ENCODE data around the gene MFSD2B. TPM values are rescaled to one million over a fixed set of nuclear protein-coding genes. Genes with fewer than 3 reads are reported as not detected.

Gene MFSD2B
- total and polyA plus RNA-seq, 10 of the 15 experiments (the other 5 are each of a cell fraction or from before 2014, with no cell fraction given) = 0.07 to 0.51 (median 0.16) TPM; not detected in 4

DNA sequence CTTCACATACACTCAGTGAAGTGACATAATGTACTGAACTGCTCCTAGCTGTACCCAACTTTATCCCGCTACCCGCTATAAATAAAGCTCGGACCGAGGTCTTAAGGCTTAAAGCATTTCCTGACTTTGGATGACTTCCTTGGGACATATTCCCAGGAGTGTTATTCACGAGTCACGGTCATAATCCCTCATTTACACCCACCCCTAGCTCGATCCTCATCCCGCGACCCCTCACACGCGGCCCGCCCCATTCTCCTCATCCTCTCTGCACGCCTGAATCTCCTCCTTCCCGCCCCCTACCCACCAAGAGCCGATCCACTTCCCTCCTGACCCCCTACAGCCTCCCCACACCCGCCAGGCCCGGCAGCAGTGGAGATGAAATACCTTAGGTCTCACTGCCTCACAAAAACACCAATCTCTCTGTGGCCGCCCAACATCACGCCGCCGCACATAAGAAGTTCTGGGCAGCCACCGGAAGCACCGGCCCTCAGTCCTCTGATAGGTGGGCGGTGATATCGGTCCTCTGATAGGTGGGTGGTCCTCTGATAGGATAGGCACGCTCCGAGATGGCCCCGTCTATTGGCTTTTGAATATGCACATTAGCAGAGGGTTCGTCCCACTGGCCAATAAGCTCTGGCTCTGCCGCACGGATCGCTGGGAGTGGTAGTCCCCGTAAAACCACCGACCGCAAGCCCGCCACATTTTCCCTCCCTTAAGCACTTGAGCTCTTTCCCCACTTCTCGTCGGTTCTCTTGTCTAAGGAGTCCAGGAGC is 37.2 kb downstream of the MFSD2B start, which contains the start of gene WDCP (continued):
- TF ChIP-seq, protein P1, sequence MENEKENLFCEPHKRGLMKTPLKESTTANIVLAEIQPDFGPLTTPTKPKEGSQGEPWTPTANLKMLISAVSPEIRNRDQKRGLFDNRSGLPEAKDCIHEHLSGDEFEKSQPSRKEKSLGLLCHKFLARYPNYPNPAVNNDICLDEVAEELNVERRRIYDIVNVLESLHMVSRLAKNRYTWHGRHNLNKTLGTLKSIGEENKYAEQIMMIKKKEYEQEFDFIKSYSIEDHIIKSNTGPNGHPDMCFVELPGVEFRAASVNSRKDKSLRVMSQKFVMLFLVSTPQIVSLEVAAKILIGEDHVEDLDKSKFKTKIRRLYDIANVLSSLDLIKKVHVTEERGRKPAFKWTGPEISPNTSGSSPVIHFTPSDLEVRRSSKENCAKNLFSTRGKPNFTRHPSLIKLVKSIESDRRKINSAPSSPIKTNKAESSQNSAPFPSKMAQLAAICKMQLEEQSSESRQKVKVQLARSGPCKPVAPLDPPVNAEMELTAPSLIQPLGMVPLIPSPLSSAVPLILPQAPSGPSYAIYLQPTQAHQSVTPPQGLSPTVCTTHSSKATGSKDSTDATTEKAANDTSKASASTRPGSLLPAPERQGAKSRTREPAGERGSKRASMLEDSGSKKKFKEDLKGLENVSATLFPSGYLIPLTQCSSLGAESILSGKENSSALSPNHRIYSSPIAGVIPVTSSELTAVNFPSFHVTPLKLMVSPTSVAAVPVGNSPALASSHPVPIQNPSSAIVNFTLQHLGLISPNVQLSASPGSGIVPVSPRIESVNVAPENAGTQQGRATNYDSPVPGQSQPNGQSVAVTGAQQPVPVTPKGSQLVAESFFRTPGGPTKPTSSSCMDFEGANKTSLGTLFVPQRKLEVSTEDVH (IDR thresholded peaks at IDR 0.05; ENCODE audit: low read depth, partially characterized antibody) = no peak
- TF ChIP-seq ATF7 (IDR thresholded peaks at IDR 0.05; ENCODE audit: low read depth) (peak; percentile 59), RCOR1 (conservative IDR thresholded peaks at IDR 0.05; ENCODE audit: low read depth, low read length) (no peak), TBL1XR1 (IDR thresholded peaks at IDR 0.05; ENCODE audit: low read depth, low read length) (0 out of 2 replicates have a peak, but pooled peaks have one; percentile 28), KLF5 (IDR thresholded peaks at IDR 0.05; ENCODE audit: partially characterized antibody) (no peak), ZNF24 (IDR thresholded peaks at IDR 0.05) (no peak), TAF1 (IDR thresholded peaks at IDR 0.05; ENCODE audit: borderline replicate concordance, low read depth, low read length) (peak; percentile 93), TCF3 (IDR thresholded peaks at IDR 0.05; ENCODE audit: borderline replicate concordance, insufficient read depth, low read depth, low read length) (no peak), SMARCA5 (IDR thresholded peaks at IDR 0.05) (no peak), ZZZ3 (IDR thresholded peaks at IDR 0.05; ENCODE audit: control insufficient read depth, insufficient read length, low read depth) (no peak), NBN (IDR thresholded peaks at IDR 0.05) (peak; percentile 81; the same call in 1 of the 2 replicates), POLR2AphosphoS5 (IDR thresholded peaks at IDR 0.05; ENCODE audit: low read length) (peak; percentile 93), NFYB (IDR thresholded peaks at IDR 0.05; ENCODE audit: insufficient read depth, low read depth, low read length) (peak; percentile 99), NRF1 (conservative IDR thresholded peaks at IDR 0.05; ENCODE audit: low read depth, low read length) (no peak), TCF12 (IDR thresholded peaks at IDR 0.05; ENCODE audit: low read depth, low read length) (0 out of 2 replicates have a peak, but pooled peaks have one; percentile 3), FOXM1 (IDR thresholded peaks at IDR 0.05; ENCODE audit: low read depth, low read length) (no peak), BRCA1 (IDR thresholded peaks at IDR 0.05; ENCODE audit: low read depth, low read length) (no peak)
- TF ChIP-seq, protein P2, sequence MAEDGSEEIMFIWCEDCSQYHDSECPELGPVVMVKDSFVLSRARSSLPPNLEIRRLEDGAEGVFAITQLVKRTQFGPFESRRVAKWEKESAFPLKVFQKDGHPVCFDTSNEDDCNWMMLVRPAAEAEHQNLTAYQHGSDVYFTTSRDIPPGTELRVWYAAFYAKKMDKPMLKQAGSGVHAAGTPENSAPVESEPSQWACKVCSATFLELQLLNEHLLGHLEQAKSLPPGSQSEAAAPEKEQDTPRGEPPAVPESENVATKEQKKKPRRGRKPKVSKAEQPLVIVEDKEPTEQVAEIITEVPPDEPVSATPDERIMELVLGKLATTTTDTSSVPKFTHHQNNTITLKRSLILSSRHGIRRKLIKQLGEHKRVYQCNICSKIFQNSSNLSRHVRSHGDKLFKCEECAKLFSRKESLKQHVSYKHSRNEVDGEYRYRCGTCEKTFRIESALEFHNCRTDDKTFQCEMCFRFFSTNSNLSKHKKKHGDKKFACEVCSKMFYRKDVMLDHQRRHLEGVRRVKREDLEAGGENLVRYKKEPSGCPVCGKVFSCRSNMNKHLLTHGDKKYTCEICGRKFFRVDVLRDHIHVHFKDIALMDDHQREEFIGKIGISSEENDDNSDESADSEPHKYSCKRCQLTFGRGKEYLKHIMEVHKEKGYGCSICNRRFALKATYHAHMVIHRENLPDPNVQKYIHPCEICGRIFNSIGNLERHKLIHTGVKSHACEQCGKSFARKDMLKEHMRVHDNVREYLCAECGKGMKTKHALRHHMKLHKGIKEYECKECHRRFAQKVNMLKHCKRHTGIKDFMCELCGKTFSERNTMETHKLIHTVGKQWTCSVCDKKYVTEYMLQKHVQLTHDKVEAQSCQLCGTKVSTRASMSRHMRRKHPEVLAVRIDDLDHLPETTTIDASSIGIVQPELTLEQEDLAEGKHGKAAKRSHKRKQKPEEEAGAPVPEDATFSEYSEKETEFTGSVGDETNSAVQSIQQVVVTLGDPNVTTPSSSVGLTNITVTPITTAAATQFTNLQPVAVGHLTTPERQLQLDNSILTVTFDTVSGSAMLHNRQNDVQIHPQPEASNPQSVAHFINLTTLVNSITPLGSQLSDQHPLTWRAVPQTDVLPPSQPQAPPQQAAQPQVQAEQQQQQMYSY (CRISPR knock-in tag; IDR thresholded peaks at IDR 0.05) = no peak
- TF ChIP-seq, protein P3, sequence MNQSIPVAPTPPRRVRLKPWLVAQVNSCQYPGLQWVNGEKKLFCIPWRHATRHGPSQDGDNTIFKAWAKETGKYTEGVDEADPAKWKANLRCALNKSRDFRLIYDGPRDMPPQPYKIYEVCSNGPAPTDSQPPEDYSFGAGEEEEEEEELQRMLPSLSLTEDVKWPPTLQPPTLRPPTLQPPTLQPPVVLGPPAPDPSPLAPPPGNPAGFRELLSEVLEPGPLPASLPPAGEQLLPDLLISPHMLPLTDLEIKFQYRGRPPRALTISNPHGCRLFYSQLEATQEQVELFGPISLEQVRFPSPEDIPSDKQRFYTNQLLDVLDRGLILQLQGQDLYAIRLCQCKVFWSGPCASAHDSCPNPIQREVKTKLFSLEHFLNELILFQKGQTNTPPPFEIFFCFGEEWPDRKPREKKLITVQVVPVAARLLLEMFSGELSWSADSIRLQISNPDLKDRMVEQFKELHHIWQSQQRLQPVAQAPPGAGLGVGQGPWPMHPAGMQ (IDR thresholded peaks at IDR 0.05; ENCODE audit: borderline replicate concordance) = no peak
- TF ChIP-seq, protein P4, sequence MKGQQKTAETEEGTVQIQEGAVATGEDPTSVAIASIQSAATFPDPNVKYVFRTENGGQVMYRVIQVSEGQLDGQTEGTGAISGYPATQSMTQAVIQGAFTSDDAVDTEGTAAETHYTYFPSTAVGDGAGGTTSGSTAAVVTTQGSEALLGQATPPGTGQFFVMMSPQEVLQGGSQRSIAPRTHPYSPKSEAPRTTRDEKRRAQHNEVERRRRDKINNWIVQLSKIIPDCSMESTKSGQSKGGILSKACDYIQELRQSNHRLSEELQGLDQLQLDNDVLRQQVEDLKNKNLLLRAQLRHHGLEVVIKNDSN (IDR thresholded peaks at IDR 0.05; ENCODE audit: borderline replicate concordance, extremely low read length, insufficient read depth, low read depth, low read length) = no peak
- TF ChIP-seq, protein P5, sequence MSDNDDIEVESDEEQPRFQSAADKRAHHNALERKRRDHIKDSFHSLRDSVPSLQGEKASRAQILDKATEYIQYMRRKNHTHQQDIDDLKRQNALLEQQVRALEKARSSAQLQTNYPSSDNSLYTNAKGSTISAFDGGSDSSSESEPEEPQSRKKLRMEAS (IDR thresholded peaks at IDR 0.05; ENCODE audit: low read depth, low read length) = peak; percentile 61; the same call in 1 of the 2 replicates
